CD4-positive, alpha-beta T cell treated with Interleukin-12 subunit alpha and Interleukin-12 subunit beta, for 1 hour (primary cell): ENCODE data around the gene EEFSEC.

Experiments used
- DNase-seq: peaks from one replicate; pipeline ENCODE4 v3.0.0-alpha.2; 2020

The EEFSEC gene

GRCh38 chr3:128402319-128402718 lies 249.0 kb downstream of the EEFSEC start:
- DNase-seq = no peak

DNA sequence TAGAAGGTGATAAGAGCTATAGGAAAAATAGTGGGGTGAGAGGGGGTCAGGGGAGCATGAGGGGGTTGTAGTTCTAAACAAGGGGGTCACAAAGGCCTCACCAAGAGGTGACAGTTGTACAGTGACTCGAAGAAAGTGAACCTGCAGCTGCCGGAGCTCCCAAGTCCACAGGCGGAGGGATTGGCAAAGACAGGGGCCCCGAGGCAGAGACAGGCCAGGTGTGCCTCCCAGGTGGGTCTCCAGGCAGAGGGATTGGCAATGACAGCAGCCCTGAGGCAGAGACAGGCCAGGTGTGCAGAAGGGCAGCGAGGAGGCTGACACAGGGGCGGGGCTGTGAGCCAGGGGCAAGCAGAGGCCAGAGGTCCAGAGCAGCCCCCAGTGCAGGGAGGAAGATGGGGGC lies 249.7 kb downstream of the EEFSEC start:
- DNase-seq = no peak

DNA sequence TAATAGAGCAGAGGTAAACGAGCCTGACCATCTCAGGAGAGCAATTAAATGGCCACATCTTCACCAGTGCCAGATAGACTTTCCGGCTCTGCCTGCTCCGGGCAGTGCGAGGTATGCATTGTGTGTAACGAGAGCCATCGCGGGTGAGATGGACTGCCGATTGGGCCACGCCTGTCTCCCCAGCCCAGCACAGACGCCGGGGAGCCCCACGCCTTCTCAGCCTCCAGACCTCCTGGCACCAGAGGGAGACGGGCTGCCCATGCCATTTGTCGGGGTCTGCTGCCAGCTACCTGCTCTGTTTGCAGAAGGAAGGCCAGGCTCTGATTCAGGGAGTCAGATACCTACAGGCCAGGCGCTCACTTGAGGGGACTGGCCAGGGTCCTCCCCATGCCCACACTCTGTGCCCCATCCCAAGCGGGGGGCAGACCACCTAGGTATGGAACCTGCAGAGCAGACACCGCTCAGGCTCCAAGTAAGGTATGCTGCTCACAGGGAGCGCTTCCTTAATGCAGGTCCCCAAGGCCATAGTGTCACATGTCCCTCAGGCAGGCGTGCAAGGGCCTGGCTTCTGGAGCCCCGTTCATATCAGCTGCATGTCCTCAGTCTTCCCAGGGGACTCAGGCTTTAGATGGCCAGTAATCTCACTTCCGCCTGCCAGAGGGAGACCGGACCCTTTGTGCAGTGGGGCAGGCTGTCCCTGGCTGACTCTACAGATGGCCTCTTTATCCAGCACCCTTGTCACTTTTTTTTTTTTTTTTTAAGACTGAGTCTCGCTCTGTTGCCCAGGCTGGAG lies 251.2 kb downstream of the EEFSEC start:
- DNase-seq = no peak

GRCh38 chr3:128405554-128406277 lies 252.4 kb downstream of the EEFSEC start:
- no peak for DNase-seq

DNA sequence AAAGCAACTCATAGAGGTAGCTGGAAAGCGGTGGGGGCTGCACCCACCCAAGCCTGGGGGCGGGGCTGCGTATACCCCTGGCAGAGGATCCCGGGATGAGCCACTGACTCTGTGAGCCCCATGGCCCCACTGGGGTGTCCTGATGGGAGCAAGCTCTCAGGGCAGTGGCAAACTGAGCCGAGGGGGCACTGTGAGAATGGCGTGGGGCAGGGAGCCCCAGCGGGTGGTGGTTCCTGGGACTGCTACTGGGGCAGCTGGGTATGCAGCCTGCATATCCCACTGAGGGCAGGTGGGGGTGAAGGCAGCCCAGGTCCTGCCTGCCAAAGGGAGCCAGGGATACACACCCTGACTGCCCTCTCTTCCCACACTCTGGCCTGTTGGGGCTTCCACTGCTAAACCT lies 254.0 kb downstream of the EEFSEC start:
- no peak for DNase-seq

GRCh38 chr3:128408012-128408692 lies 254.9 kb downstream of the EEFSEC start:
- no peak for DNase-seq

DNA sequence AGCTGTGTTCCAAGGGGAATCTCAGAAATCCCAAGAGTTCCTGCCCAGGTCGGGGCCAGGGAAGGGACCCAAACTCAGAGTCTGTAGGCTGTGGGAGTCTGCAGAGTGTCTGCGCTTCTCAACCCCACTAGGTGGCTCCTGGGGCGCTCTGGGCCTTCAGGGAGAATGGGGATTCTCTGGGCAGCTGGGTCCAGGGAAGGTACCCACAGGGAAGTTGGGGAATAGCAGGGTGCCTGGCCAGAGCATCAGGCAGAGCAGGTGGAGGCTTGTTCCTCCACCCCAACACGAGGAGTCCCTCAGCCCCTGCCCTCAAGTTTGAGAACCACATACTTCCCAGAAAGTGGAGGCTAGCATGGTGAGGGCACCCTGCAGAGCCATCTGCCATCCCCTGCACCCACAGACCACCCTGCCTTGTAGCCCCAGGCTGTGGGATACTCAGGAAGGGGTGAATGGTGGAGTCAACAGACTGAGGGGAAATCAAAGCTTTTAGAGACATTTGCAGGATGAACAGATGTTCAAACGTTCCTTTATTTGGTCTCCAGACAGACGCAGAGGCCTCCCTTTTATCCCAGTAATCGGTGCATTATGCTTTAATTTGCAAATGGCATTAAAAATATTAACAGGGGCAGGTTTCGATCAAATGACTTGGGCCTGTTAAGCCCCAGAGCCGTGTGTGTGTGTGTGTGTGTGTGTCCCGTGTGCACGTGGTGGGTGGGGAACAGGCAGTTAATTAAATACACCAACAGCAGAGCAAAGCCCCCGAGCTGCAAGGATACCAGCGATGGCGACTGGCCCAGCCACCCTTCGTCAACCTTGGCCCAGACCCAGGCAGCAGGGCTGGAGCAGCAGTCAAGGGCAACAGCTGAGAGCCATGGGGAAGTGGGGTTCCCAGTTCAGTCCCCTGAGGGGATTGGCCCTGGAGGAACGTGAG lies 255.7 kb downstream of the EEFSEC start:
- no peak for DNase-seq

DNA sequence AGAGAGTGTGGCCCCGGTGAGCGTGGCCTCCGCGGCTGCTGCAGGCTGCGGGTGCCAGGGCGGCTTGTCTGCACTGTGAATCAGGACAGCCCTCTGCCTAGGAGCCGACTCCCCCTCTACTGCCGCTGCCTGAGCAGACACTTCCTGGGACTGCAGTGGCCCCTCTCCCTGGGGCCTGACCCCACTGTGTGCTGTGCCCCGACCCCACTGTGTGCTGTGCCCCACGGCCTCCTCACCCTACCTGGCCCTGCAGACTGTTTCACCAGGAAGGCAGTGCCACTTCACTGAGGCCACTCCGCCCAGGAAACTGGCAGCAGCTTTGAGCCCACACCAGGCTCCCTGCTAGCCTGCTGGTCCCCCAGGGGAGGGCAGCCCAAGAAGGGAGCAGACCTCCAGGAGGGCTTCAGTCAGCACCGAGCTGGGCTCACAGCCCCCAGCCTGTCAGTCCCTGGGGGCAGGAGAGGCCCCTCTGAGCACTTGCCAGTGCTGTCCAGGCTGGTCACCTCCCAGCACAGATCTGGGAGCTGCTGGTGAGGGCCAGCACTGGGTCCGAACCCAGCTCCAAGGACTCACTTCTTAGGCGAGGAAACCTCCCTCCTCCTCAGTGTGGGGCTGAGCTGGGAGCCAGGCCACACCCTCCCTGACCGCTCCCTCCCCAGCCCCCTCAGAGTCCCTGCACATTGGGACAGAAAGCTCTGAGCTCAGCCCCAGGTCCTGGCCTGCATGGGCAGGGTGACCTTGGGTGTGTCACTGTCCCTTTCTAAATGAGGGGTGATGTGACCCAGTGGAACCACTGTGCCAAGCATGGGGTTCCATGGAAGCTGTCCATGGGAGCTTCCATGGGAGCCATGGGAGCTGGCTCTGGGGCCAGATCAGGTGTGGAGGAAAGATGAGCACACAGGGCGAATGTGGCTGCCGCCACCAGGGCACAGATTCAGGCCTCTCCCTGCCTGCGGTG lies 256.6 kb downstream of the EEFSEC start:
- no peak for DNase-seq

- DNase-seq = no peak
These were observed 257.6 kb downstream of the EEFSEC start for GRCh38 chr3:128410669-128411573.

DNA sequence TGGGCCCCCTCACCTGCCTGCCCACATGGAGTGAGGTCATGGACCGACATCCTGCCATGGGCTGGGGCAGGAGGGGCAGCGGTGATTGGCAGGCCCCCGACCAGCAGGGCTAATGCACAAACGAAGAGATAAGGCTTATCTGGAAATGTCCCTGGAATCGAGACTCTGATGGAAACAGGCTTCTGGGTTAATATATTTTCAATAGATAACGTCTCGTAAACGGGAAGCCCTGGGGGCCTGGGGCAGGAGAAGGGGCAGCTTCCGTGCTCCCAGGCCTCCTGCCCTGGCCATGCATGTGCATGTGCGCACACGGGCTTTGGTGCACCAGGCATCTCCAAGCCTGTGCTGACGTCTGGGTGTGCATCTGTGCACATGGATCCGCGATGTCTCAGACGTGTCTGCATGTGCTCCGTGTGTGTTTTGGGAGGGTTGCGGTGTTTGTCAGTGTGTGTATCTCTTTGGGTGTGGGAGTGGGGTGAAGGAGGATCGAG lies 258.3 kb downstream of the EEFSEC start:
- DNase-seq = no peak

DNA sequence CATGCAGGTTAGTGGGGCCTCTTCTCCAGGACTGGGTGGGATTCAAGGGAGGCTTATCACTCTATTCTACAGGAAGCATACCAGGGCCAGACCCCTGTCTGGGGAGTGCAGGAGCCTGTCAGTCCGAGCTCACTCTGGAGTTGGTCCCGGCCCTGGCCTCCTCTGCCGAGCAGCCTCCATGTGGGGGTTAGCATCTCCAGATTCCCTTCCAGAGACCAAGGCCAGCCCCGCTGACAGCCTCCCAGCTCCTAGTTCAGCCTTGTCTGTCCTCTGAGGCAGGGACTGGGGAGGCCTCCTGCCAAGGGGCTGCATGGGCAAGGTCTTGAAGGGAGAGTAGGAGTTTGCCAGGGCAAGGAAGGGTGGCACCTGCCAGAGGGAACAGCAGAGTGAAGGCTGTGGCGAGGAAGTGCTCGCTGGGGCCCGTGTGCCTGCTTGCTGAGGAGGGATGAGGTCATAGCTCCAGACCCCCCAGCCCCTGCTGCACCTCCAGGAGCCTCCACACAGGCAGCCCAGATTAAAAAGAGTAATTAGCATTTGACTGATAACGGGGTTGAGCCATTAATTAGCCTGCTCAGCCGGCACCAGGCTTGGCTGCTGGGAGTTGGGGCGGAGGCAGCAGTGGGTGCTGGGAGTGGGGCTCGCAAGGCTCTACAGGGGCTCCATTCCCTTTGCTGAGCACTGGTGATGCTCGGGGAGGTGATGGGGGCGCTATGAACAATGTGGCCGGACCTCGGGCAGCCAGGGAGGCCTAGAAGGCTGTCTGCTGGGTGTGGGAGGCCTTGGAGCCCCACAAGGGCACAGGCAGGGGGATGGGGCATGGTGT lies 259.1 kb downstream of the EEFSEC start:
- no peak for DNase-seq

GRCh38 chr3:128413003-128413370 lies 259.7 kb downstream of the EEFSEC start:
- DNase-seq = no peak

DNA sequence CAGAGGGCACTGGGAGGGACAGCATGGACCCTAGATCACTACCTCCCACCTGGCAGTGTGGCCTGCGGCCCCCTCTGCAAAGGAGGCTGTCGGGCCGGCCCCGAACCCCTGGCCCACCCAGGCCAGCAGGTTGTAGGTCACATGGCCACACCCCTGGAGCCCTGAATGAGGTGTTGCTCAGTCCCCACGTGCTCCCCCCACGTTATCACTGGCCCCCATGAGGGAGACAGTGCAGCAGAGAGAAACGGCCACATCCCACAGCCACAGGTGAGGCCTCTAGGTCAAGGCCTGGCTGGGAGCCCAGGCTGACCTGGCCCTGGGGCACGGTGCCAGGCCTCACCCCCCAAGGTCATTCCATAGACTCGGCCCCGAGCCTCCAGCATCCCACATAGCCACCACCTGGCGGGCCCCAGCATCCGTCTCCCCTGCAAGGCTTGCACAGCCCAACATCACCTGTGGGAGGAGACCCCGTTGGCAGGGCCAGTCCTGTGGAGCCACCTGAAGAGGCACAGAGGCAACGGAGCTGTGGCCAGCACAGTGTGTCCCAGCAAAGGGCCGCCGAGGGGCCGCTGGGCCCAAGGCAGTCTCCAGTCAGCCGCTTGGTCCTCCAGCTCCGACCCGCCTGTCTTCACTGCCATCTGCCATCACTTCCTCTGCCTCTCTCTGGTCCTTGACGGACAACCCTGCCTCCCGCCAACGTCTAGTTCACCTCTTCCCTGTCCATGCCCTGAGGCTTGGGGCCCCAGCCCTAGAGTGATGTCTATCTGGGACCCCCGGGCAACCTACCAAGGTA lies 260.3 kb downstream of the EEFSEC start:
- no peak for DNase-seq

GRCh38 chr3:128415200-128415772 lies 262.0 kb downstream of the EEFSEC start:
- DNase-seq = no peak

DNA sequence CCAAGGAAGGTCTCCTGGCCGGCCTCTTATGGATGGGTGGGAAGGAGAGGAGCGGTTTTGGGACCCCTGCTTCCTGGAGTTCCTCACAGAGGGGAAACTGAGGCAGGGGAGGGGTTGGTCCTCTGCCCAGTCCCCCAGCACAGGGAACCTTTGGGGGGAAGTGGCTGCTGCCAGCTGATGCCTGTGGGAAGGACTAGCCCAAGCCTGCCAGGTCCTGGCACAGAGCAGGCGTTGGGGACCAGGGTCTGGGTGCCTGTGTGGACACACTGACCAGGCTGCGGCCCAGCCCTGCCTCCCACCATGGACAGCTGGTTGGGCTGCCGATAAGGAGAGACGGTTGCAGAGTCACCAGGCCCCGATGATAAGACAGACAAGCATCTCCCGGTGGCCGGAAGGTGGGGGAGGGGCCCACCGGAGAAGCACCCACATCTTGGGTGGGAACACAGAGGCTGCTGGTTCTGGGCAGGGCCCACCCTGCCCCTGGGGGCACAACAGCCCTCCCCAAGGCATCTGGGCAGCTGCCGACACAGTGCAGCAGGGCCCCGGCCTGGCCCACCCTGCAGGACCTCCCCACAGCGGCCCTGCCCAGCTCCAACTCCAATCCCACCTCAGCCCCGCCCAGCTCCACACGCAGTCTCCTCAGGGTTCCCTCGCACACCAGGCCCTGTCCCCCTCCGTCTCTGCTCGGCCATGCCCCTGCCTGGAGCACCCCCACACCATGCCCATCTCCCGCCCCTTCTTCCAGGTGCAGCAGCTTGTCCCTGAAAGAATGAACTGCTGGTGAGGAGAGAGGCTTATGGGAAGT lies 262.7 kb downstream of the EEFSEC start:
- DNase-seq = no peak

- DNase-seq = no peak
These were observed 263.4 kb downstream of the EEFSEC start for GRCh38 chr3:128416578-128417211.

DNA sequence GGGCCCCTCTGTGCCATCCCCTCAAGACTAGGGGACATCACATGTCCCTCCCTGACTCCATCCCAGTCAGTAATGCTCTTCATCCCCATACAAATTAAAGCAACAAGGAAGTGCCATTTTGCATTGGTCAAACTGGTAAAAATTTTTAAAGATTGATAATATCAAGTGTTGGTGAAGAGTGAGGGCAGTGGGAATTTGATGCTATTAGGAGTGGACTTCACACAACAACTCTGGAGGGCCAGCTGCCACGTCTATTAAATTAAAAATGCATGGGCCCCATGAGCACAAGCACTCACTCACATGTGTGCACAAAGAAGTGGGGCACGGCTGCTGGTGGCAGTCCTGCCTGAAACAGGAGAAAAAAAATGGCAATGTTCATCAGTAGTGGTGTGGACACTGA lies 265.6 kb downstream of the EEFSEC start:
- no peak for DNase-seq
